ENCODE results near the gene VMP1.

- no peak for TF ChIP-seq EZH2 (IDR thresholded peaks at IDR 0.05; ENCODE audit: insufficient read depth, low read length)
- TF ChIP-seq CTCF (IDR thresholded peaks at IDR 0.05; ENCODE audit: insufficient read depth, low read depth, low read length) = no peak
Observed at GRCh38 chr17:59842901-59843652, 135.6 kb downstream of the VMP1 start.
